ENCODE data around the gene TMX4.

Gene TMX4

GRCh38 chr20:8005575-8006366, 13.8 kb downstream of the TMX4 start:
- in situ Hi-C loops (cut with MboI; ENCODE audit: low pct_unique_long_range_greater_than_20kb, low sequenced_read_pairs, unreplicated experiment), result no loop called here
- no peak for DNase-seq (ENCODE audit: low spot score)
- TF ChIP-seq CTCF (IDR thresholded peaks at IDR 0.05; ENCODE audit: extremely low read depth, insufficient read depth, missing control alignments), result no peak

- in situ Hi-C loops (cut with MboI; ENCODE audit: low pct_unique_long_range_greater_than_20kb, low sequenced_read_pairs, unreplicated experiment), result no loop called here
- no peak for TF ChIP-seq CTCF (IDR thresholded peaks at IDR 0.05; ENCODE audit: extremely low read depth, insufficient read depth, missing control alignments)
Measured at GRCh38 chr20:8005033-8005432, 14.5 kb downstream of the TMX4 start.

GRCh38 chr20:8002056-8002455, 17.5 kb downstream of the TMX4 start:
- TF ChIP-seq CTCF (IDR thresholded peaks at IDR 0.05; ENCODE audit: extremely low read depth, insufficient read depth, missing control alignments), result no peak
- in situ Hi-C loops (cut with MboI; ENCODE audit: low pct_unique_long_range_greater_than_20kb, low sequenced_read_pairs, unreplicated experiment), result no loop called here
- no peak for DNase-seq (ENCODE audit: low spot score)

More at GRCh38 chr20:8005033-8005432, 14.5 kb downstream of the TMX4 start:
- no peak for DNase-seq (ENCODE audit: low spot score)

- no peak for DNase-seq (ENCODE audit: low spot score)
- in situ Hi-C loops (cut with MboI; ENCODE audit: low pct_unique_long_range_greater_than_20kb, low sequenced_read_pairs, unreplicated experiment), result no loop called here
- no peak for TF ChIP-seq CTCF (IDR thresholded peaks at IDR 0.05; ENCODE audit: extremely low read depth, insufficient read depth, missing control alignments)
Measured at GRCh38 chr20:8000796-8001195, 18.8 kb downstream of the TMX4 start.

- TF ChIP-seq CTCF (IDR thresholded peaks at IDR 0.05; ENCODE audit: extremely low read depth, insufficient read depth, missing control alignments), result no peak
- no peak for DNase-seq (ENCODE audit: low spot score)
- in situ Hi-C loops (cut with MboI; ENCODE audit: low pct_unique_long_range_greater_than_20kb, low sequenced_read_pairs, unreplicated experiment), result no loop called here
Measured at GRCh38 chr20:7996898-7997297, 22.7 kb downstream of the TMX4 start.

- in situ Hi-C loops (cut with MboI; ENCODE audit: low pct_unique_long_range_greater_than_20kb, low sequenced_read_pairs, unreplicated experiment), result no loop called here
- DNase-seq (ENCODE audit: low spot score), result no peak
- TF ChIP-seq CTCF (IDR thresholded peaks at IDR 0.05; ENCODE audit: extremely low read depth, insufficient read depth, missing control alignments), result no peak
Measured at GRCh38 chr20:7994809-7995208, 24.8 kb downstream of the TMX4 start.

Measured in GM13977 (cell line).